ENCODE data around the gene WDR82.
A peak's percentile ranks its signal among the peaks of the same experiment; 100 is the strongest.

WDR82 gene

GRCh38 chr3:52278510-52279069, at the start of gene WDR82:
TSS of gene WDR82 (minus strand) at chr3:52278649. CDS start at chr3:52278361, 288 bp downstream.
- DNase-seq: peak; percentile 99

- DNase-seq: no peak
These were observed 49.2 kb upstream of the WDR82 start for GRCh38 chr3:52327486-52328290.

DNA sequence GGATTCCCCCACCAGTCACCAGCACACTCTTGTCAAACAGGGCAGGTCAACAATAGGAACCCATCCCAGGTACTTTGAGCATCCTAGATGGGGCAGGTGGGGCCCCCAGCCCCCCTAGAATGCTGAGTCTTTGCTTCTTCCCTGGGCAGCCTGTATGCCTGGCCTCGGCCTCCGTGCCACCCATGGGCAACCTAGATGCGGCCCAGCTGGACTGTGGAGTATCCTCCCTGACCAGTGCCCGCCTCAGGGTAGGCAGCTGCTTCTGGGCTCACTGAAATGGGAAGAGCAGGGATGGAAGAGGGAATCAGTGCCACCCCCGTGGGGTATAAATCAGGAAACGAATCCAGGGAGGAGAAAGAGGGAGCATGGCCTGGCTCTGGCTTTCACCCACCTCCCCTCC, 48.5 kb upstream of the WDR82 start:
- DNase-seq: no peak

DNA sequence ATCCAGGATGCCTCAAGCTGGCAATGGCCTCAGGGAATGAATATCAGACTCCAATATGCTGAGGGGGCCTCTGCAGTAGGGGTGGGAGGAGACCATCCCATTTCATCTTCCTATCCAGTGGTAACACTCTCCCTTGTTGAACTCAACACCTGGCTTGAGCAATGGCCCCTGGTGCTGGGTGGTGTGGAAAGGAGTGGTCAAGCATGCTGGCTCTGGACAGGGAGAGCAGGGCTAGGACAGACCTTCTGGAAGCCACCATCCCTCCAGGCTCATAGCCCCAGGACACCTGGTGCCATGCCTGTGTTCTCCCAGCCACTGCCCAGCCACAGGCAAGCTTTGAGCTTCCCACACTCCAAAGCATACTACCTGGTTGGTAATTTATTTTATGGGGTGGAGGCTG, 47.2 kb upstream of the WDR82 start:
- DNase-seq: no peak

DNA sequence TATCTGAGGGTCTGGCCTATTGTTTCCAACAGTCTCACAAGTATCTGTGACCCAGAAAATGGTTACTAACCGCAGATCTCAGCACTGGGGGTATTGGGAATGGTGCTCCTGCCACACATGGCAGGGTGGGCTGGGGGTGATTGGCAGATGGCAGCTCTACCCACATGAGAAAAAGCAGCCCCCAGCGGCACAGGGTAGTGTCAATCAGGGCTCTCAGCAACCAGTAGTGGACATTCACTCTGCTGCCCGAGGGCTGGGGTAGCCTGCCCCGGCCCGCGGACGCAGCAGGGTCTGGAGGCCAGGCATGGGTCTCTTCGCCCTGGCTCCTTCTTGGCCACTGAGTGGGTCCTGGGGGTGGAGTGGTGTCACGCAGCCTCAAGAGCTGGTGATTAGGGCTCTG, 46.2 kb upstream of the WDR82 start:
- no peak for DNase-seq

DNA sequence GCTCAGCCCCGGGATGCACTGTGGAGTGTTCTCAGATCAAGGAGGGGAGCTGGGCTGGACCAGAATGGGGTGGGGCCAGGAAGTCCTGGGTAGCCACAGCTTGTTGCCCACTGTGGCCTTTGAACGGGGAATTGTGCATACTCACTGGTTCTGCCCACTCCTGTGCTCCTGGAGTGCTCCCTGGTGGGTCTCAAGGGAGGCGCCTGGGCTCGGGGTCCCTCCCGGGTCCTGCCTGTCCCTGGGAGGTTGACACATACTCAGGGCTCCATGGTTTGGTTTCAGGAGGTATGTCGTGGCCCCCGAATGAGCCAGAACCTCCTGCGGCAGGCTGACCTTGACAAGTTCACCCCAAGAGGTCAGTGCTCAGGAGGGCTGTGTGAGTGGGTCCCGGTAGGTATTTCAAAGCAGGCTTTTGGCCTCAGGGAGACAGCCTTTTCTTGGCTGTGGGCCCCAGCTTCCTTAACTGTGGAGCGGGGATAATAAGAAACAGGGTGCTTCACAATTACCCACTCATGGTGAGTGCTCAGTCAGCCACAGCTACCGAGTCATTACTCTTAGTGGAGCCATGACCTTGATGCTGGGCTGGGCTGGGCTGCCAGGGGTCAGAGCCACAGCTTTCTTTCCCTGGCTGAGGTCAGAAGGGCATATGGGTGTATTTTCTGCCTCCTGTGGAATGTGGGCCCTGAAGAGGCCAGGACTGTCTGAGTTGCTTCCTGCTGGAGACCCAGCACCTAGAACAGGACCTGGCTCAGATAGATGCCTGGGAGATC, 45.3 kb upstream of the WDR82 start:
- no peak for DNase-seq

DNA sequence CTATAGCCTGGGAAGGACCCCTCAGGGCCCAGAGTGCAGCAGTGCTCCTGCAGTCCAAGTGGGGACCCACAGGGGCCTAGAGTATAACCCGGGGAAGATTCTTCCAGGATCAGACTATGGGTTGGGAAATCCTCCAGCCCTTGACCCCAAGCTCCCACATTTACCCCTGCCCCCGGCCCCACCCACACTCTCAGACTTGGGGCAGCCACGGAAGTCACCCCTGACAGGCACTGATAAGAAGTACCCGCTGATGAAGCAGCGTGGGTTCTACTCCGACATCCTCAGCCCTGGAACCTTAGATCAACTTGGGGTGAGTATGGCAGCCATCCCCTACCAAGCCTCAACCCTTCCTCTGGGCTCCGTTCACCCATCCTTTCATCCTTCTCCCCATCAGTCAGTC, 44.0 kb upstream of the WDR82 start:
- no peak for DNase-seq

GRCh38 chr3:52321481-52321880, 43.0 kb upstream of the WDR82 start:
- no peak for DNase-seq

GRCh38 chr3:52319921-52320595, 41.6 kb upstream of the WDR82 start:
- DNase-seq: no peak

DNA sequence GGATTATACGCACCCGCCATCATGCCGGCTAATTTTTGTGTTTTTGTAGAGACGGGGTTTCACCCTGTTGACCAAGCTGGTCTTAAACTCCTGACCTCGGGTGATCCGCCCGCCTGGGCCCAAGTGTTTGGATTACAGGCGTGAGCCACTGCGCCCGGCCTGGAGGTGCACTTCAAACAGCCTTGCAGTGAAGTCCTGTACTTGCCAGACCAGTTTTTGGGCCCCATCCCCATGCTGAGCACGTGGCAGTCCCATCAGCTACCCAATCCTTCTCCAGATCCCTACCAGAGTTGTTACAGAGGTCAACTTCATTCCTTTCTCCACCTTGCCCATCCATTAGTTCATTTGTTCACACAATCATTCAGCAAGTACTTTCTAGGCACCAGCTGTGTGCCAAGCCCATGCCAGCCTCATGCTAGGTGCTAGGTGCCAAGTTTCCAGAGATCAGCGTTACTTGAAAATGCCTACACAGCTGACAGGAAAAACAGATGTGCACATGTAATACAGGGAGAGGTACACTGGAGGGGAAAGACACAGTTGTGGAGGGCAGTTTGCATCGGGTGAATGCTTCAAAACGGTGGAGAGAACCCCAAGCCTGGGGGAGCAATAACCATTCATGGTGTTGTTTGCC, 39.9 kb upstream of the WDR82 start:
- no peak for DNase-seq

DNA sequence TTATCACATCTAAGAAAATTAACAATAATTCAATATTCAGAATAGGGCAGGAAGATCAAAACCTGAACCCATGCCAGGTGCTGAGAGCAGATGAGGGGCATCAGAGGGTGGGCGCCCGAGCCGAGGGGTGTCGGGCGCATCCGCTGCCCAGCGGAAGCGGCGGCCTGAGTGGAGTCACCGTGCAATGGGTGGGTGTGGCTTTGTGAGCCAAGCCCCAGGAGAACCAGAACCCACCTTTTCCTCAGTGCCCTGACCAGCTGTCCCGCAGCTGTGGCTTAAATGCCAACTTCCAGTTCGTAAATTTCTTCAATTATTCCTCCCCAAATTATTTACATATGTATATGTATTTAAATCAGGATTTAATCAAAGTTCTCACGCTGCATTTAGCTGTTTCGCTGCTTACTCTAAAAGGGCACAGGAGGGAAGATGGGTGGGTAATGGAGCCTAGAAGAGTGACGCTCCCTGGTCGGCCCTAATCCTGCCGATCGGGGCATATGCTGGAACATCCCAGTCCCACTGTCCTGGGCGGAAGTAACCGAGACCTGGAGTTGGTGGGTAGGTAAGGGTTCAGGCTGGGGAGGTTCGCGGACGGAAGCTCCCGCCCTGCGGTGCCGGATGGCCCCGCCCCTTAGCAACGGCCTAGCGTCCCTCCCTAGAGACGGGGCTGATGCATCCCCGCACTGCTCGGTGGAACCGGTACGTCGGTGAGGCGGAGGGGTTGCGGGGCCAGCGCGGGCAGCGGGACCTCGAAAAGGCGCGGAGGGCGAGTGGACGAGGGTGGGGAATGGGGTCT, 39.0 kb upstream of the WDR82 start:
- DNase-seq: peak; percentile 72

GRCh38 chr3:52315977-52316764, 37.7 kb upstream of the WDR82 start, which contains the start of gene DNAH1:
TSS of gene DNAH1 (plus strand) at chr3:52316319. CDS start at chr3:52322443, 6,124 bp downstream.
- no peak for DNase-seq

- DNase-seq: no peak
These were observed 36.6 kb upstream of the WDR82 start for GRCh38 chr3:52315006-52315405.

DNA sequence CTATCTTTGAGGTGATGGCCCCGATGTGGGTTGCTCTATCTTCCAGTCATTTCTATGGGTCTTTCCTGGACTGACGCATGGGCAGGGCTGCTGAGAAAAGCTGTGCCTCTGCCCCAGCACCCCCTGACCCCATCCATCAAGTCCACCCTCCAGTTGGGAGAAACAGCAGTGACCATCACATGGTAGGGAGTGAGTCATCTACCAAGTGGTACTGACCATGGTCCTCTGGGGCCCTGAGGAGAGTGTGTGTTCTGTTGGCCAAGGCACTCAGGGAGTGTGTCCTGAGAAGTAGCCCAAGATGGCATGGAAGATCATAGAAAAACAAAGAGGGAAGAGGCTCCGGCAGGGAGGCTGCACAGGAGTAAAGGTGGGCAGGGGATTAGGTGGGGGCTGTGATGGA, 36.0 kb upstream of the WDR82 start:
- no peak for DNase-seq

DNA sequence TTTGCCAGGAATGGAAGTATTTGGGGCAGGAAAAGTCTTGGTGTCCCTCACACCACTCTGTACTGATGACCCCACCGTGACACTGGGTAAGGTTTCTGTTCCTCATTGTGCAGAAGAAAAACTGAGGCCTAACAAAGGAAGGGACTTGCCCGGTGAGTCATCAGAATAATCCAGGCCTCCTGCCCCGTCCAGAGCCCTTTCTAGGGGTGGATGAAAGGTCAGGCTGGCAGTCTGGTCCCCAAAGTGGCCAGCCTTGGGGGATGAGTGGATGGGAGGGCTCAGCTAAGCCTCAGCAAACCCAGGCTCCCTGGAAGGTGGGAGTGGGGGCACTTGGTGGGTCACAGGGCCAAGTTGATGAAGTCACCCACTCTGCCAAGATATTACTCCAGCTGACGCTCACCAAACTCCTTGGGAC, 35.3 kb upstream of the WDR82 start:
- no peak for DNase-seq

- DNase-seq: no peak
These were observed 34.8 kb upstream of the WDR82 start for GRCh38 chr3:52313188-52313773.

DNA sequence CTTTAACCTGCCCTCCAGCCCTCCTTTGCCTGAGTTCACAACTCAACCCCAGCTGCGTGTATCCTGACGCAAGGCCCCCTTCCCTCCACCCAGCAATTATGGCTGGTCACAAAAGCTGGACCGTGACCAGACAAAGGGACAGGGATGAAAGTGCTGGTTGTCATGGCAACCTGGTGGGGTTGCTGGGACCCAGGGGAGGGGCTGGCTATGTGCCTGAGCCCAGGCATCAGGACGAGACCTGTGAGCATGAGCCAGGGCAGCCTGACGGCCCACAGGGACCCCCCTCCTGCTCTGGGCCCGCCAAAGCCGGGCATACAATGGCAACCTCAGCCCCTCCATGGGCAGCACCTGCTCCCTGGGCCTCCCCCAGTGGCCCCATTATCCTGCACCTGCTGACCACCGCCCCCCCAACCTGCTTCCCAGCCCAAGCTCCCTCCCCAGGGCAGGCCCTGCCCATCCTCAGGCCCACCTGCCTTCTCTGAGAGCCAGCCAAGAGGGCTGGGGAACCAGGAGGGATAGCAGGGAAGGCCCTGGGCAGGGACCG, 33.2 kb upstream of the WDR82 start:
- no peak for DNase-seq

DNA sequence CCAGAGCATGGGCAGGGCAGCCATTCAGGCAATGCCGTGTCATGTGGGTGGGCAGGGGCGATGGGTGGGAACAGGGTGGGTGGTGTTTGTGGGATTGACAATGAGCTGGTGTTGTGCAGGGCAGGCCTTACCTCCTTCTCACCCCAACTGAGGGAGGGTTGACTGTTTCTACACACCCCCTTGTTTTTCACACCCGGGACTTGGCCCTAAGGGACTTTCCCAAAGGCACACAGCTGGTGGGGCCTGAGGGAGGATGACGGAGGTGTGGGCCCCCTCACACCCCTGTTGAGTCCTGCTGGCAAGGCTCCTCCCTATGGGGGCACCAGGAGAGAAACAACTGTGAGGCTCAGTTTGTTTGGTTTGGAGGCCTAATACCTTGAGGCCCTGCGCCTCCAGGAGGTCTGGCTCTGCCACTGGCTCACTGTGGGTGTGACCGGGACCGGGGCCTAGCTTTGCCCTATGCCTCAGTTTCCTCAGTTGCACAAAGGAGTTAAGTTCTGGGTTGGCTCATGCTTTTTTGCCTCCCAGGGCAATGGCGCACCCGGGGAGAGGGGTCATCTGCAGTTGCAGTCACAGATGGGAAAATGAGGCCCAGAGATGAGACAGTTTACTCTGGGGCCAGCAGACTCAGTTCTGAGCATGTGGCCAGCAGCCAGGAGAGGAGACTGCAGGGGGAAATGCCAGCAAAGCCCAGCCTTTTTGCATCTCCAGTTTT, 32.6 kb upstream of the WDR82 start:
- DNase-seq: no peak

DNA sequence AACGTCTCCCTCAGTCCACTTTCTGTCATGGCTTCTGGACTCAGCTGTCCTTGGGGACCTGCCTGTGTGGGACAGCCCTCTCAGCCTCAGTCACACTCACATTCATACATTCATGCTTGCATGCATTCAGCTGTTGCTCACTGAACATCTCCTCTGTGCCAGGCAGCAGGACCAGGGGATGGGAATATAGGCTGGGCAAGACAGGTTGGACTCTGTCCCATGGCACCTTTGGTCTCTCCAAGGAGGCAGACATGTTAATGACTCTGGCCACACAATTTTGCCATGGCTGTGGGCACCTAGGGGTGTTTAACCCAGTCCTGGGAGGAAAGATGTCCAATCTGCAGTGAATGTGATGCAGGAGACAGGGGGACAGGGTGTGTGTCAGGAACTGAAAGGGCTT, 29.9 kb upstream of the WDR82 start:
- DNase-seq: no peak

GRCh38 chr3:52306978-52307377, 28.5 kb upstream of the WDR82 start:
- DNase-seq: no peak
